Subcutaneous abdominal adipose tissue (tissue), 5 donors: ENCODE results near the gene BEND6.

Source experiments
- H3K27ac ChIP-seq: one replicate; pipeline ENCODE4 v1.7.0; 2013; ENCODE audit warnings: low read depth, mild to moderate bottlenecking, inconsistent platforms, low read length, moderate library complexity
- H3K27me3 ChIP-seq, 5 donors: one replicate each; pipeline ENCODE4 v1.7.0; 2013; ENCODE audit warnings: low read length in 5 of 5, inconsistent platforms in 1 of 5; ENCODE audit not compliant: control insufficient read depth in 5 of 5, insufficient read depth in 4 of 5
- H3K36me3 ChIP-seq, 5 donors: one replicate each; pipeline ENCODE4 v1.7.0; 2013; ENCODE audit warnings: low read length in 5 of 5; ENCODE audit not compliant: control insufficient read depth in 5 of 5, insufficient read depth in 5 of 5
- H3K4me1 ChIP-seq, 5 donors: one replicate each; pipeline ENCODE4 v1.7.0; 2013; ENCODE audit warnings: low read length in 5 of 5, mild to moderate bottlenecking in 3 of 5, moderate library complexity in 1 of 5; ENCODE audit not compliant: control insufficient read depth in 5 of 5, insufficient read depth in 5 of 5
- H3K4me3 ChIP-seq, 5 donors: one replicate each; pipeline ENCODE4 v1.7.0; 2013; ENCODE audit warnings: low read length in 5 of 5, low read depth in 1 of 5
- H3K9ac ChIP-seq, 5 donors: one replicate each; pipeline ENCODE4 v1.7.0; 2013; ENCODE audit warnings: low read length in 5 of 5, mild to moderate bottlenecking in 4 of 5, moderate library complexity in 3 of 5
- H3K9me3 ChIP-seq, 5 donors: one replicate each; pipeline ENCODE4 v1.7.0; 2013; ENCODE audit warnings: low read length in 5 of 5; ENCODE audit not compliant: control insufficient read depth in 5 of 5
- donor health status: healthy.
- donor health status: healthy.
- donor health status: healthy.
- donor health status: healthy.
- donor health status: healthy.

The BEND6 gene

GRCh38 chr6:56954403-56955170, at the start of gene BEND6:
TSS of gene BEND6 (plus strand) at chr6:56955107. CDS start at chr6:56981811, 26,704 bp downstream.
- Histone ChIP-seq H3K9ac (peak within 1 kb of the TSS in 4 of 5 donors; percentile 49 to 59 (median 56)), H3K27me3 (peaks cover 0 to 7% (median 5%) of the 10 kb centered on the region in 5 donors), H3K36me3 (no peaks in the 10 kb centered on the region), H3K27ac (peak within 1 kb of the TSS; percentile 20), H3K4me3 (peak within 1 kb of the TSS; percentile 69 to 81 (median 78)), H3K4me1 (peaks cover 0 to 21% (median 20%) of the 10 kb centered on the region in 5 donors), H3K9me3 (no peaks in the 10 kb centered on the region)

- H3K9ac ChIP-seq: no peak overlapping the region
- H3K27me3 ChIP-seq: no peaks in the 10 kb centered on the region
- H3K9me3 ChIP-seq: no peaks in the 10 kb centered on the region
- H3K27ac ChIP-seq: no peak overlapping the region
- peaks cover 0 to 4% (median 0%) of the 10 kb centered on the region in 5 donors for H3K4me1 ChIP-seq
- H3K36me3 ChIP-seq: no peaks in the 10 kb centered on the region
- no peak overlapping the region for H3K4me3 ChIP-seq
Observed at GRCh38 chr6:56905378-56905777, 49.5 kb upstream of the BEND6 start.

GRCh38 chr6:56906752-56907151, 48.2 kb upstream of the BEND6 start:
- Histone ChIP-seq H3K27ac (no peak overlapping the region), H3K4me1 (peaks cover 0 to 4% (median 0%) of the 10 kb centered on the region in 5 donors), H3K36me3 (no peaks in the 10 kb centered on the region), H3K27me3 (no peaks in the 10 kb centered on the region), H3K9ac (no peak overlapping the region), H3K9me3 (no peaks in the 10 kb centered on the region), H3K4me3 (no peak overlapping the region)

- no peaks in the 10 kb centered on the region for H3K9me3 ChIP-seq
- peaks cover 0 to 4% (median 0%) of the 10 kb centered on the region in 5 donors for H3K4me1 ChIP-seq
- no peaks in the 10 kb centered on the region for H3K27me3 ChIP-seq
- H3K4me3 ChIP-seq: no peak overlapping the region
- H3K27ac ChIP-seq: no peak overlapping the region
- H3K9ac ChIP-seq: no peak overlapping the region
- H3K36me3 ChIP-seq: no peaks in the 10 kb centered on the region
Observed at GRCh38 chr6:56909115-56909907, 45.6 kb upstream of the BEND6 start.

- no peak overlapping the region for H3K27ac ChIP-seq
- no peak overlapping the region for H3K4me3 ChIP-seq
- H3K4me1 ChIP-seq: no peaks in the 10 kb centered on the region
- no peaks in the 10 kb centered on the region for H3K9me3 ChIP-seq
- H3K9ac ChIP-seq: no peak overlapping the region
- H3K27me3 ChIP-seq: no peaks in the 10 kb centered on the region
- no peaks in the 10 kb centered on the region for H3K36me3 ChIP-seq
Observed at GRCh38 chr6:56911847-56912246, 43.1 kb upstream of the BEND6 start.

- no peaks in the 10 kb centered on the region for H3K9me3 ChIP-seq
- no peak overlapping the region for H3K27ac ChIP-seq
Observed at GRCh38 chr6:56913285-56914074, 41.4 kb upstream of the BEND6 start.

GRCh38 chr6:56914798-56915658, 39.9 kb upstream of the BEND6 start:
- no peak overlapping the region for H3K4me3 ChIP-seq
- no peaks in the 10 kb centered on the region for H3K4me1 ChIP-seq
- H3K9me3 ChIP-seq: no peaks in the 10 kb centered on the region
- no peak overlapping the region for H3K27ac ChIP-seq
- no peak overlapping the region for H3K9ac ChIP-seq
- H3K36me3 ChIP-seq: no peaks in the 10 kb centered on the region
- H3K27me3 ChIP-seq: no peaks in the 10 kb centered on the region

More at GRCh38 chr6:56913285-56914074, 41.4 kb upstream of the BEND6 start:
- Histone ChIP-seq H3K4me3 (no peak overlapping the region), H3K36me3 (no peaks in the 10 kb centered on the region), H3K27me3 (no peaks in the 10 kb centered on the region), H3K9ac (no peak overlapping the region), H3K4me1 (no peaks in the 10 kb centered on the region)

GRCh38 chr6:56915832-56916231, 39.1 kb upstream of the BEND6 start:
- no peaks in the 10 kb centered on the region for H3K4me1 ChIP-seq
- H3K9ac ChIP-seq: no peak overlapping the region
- no peak overlapping the region for H3K27ac ChIP-seq
- H3K9me3 ChIP-seq: no peaks in the 10 kb centered on the region
- H3K36me3 ChIP-seq: no peaks in the 10 kb centered on the region
- H3K4me3 ChIP-seq: no peak overlapping the region
- no peaks in the 10 kb centered on the region for H3K27me3 ChIP-seq

GRCh38 chr6:56916849-56917551, 37.9 kb upstream of the BEND6 start:
- Histone ChIP-seq H3K27me3 (no peaks in the 10 kb centered on the region), H3K36me3 (no peaks in the 10 kb centered on the region), H3K4me3 (no peak overlapping the region)

More at GRCh38 chr6:56916849-56917551, 37.9 kb upstream of the BEND6 start:
- no peak overlapping the region for H3K27ac ChIP-seq
- no peaks in the 10 kb centered on the region for H3K4me1 ChIP-seq
- no peak overlapping the region for H3K9ac ChIP-seq
- H3K9me3 ChIP-seq: no peaks in the 10 kb centered on the region
